ENCODE data around the gene OSMR.

The OSMR gene

DNA sequence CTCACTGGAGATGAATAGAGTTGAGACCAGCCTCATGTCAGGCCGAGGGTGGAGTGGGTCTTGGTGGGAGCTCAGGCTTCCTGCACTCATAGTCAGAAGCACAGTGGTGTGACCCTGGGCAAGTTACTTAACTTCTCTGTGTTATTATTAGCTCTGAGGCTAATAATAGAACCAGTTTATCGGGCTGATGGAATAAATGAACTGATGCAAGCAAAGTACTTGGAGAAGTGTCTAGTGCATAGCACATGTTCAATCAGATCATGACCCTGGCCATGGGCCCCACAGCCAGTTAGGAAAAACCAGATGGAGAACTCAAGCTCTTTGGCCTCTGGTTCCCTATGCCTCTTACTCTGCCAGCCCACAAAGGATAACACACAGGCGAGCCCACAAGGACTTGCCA lies 45.3 kb upstream of the OSMR start:
- no peak overlapping the region for H3K4me3 ChIP-seq (ENCODE audit: low read depth, low read length)
- H3K4me1 ChIP-seq = no peaks in the 10 kb centered on the region
- H2AFZ ChIP-seq = no peak overlapping the region
- no peaks in the 10 kb centered on the region for H3K27me3 ChIP-seq (ENCODE audit: control insufficient read depth, insufficient read depth, low read length)
- no peaks in the 10 kb centered on the region for H3K36me3 ChIP-seq (ENCODE audit: control insufficient read depth, insufficient read depth, low read length)
- TF ChIP-seq, protein P1, sequence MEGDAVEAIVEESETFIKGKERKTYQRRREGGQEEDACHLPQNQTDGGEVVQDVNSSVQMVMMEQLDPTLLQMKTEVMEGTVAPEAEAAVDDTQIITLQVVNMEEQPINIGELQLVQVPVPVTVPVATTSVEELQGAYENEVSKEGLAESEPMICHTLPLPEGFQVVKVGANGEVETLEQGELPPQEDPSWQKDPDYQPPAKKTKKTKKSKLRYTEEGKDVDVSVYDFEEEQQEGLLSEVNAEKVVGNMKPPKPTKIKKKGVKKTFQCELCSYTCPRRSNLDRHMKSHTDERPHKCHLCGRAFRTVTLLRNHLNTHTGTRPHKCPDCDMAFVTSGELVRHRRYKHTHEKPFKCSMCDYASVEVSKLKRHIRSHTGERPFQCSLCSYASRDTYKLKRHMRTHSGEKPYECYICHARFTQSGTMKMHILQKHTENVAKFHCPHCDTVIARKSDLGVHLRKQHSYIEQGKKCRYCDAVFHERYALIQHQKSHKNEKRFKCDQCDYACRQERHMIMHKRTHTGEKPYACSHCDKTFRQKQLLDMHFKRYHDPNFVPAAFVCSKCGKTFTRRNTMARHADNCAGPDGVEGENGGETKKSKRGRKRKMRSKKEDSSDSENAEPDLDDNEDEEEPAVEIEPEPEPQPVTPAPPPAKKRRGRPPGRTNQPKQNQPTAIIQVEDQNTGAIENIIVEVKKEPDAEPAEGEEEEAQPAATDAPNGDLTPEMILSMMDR (IDR thresholded peaks at IDR 0.05) = no peak
- no peak overlapping the region for H3K4me2 ChIP-seq (ENCODE audit: low read length)
- H3K79me2 ChIP-seq = no peaks in the 10 kb centered on the region
- H3K9me3 ChIP-seq (ENCODE audit: control insufficient read depth, low read length) = no peaks in the 10 kb centered on the region
- H3K9ac ChIP-seq = no peak overlapping the region
- H3K27ac ChIP-seq = no peak overlapping the region

DNA sequence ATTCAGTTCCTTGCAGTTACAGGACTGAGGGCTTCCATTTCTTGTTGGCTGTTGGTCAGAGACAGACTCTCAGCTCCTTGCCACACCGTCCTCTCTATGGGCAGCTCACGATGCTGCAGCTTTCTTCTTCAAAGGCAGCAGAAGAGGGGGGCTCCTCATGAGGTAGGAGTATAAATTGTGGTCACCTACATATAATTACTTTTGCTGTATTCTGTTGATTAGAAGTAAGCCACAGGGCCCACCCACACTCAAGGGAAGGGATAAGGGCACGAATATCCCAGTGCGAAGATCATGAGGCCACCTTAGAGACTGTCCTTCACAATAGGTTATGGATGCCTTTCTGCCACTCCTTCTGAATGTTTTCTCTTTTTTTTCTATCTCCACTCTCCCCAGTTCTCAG lies 43.7 kb upstream of the OSMR start:
- H2AFZ ChIP-seq = no peak overlapping the region
- H3K9me3 ChIP-seq (ENCODE audit: control insufficient read depth, low read length) = no peaks in the 10 kb centered on the region
- H3K27ac ChIP-seq = no peak overlapping the region
- H3K79me2 ChIP-seq = no peaks in the 10 kb centered on the region
- no peaks in the 10 kb centered on the region for H3K4me1 ChIP-seq
- no peak overlapping the region for H3K4me3 ChIP-seq (ENCODE audit: low read depth, low read length)
- H3K27me3 ChIP-seq (ENCODE audit: control insufficient read depth, insufficient read depth, low read length) = no peaks in the 10 kb centered on the region
- H3K4me2 ChIP-seq (ENCODE audit: low read length) = no peak overlapping the region
- no peaks in the 10 kb centered on the region for H3K36me3 ChIP-seq (ENCODE audit: control insufficient read depth, insufficient read depth, low read length)
- TF ChIP-seq, protein P1 (IDR thresholded peaks at IDR 0.05) = no peak
- no peak overlapping the region for H3K9ac ChIP-seq

DNA sequence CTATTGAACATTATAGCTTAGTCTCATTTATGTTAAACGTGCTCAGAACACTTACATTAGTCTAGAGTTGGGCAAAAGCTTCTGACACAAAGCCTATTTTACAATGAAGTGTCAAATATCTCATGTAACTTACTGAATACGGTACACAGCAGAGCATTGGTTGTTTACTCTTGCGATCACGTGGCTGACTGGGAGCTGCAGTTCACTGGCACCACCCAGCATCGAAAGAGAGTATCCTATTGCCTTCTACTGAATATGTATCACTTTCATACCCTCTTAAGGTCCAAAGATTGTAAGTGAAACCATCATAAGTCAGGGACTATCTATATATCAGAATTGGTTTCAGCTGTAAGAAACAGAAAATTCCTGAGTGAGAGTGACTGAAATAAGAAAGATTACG lies 42.6 kb upstream of the OSMR start:
- no peaks in the 10 kb centered on the region for H3K9me3 ChIP-seq (ENCODE audit: control insufficient read depth, low read length)
- H3K4me3 ChIP-seq (ENCODE audit: low read depth, low read length) = no peak overlapping the region
- no peaks in the 10 kb centered on the region for H3K79me2 ChIP-seq
- no peak overlapping the region for H3K9ac ChIP-seq
- TF ChIP-seq, protein P1 (IDR thresholded peaks at IDR 0.05) = no peak
- no peaks in the 10 kb centered on the region for H3K27me3 ChIP-seq (ENCODE audit: control insufficient read depth, insufficient read depth, low read length)
- H3K27ac ChIP-seq = no peak overlapping the region
- H3K4me2 ChIP-seq (ENCODE audit: low read length) = no peak overlapping the region
- no peak overlapping the region for H2AFZ ChIP-seq
- H3K4me1 ChIP-seq = no peaks in the 10 kb centered on the region
- H3K36me3 ChIP-seq (ENCODE audit: control insufficient read depth, insufficient read depth, low read length) = no peaks in the 10 kb centered on the region

DNA sequence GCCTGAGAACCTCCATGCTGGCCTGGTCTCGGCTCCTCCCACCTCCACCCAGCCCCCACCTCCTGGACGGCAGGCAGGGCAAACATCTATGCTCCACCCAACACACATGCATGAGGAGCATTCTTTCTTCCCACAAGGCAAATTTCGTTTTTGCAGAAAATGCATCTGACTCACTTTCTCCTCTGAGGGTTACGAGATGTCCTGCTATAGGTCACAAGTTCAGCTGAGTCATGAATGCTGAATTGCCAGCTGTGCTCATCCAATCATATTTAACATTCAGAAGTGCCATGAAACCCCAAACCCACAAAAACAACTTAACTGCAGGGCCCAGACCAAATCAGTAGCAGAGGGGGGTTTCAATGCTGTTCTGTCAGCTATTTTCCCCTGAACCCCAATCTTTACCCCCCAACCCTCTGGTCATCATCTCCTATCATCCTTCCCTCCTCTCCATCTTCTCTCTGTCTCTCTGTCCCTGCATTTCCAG lies 39.0 kb upstream of the OSMR start:
- no peak overlapping the region for H3K4me3 ChIP-seq (ENCODE audit: low read depth, low read length)
- no peaks in the 10 kb centered on the region for H3K9me3 ChIP-seq (ENCODE audit: control insufficient read depth, low read length)
- no peaks in the 10 kb centered on the region for H3K4me1 ChIP-seq
- no peaks in the 10 kb centered on the region for H3K36me3 ChIP-seq (ENCODE audit: control insufficient read depth, insufficient read depth, low read length)
- no peaks in the 10 kb centered on the region for H3K27me3 ChIP-seq (ENCODE audit: control insufficient read depth, insufficient read depth, low read length)
- H3K79me2 ChIP-seq = no peaks in the 10 kb centered on the region
- H3K4me2 ChIP-seq (ENCODE audit: low read length) = no peak overlapping the region
- no peak overlapping the region for H2AFZ ChIP-seq
- TF ChIP-seq, protein P1 (IDR thresholded peaks at IDR 0.05) = no peak
- no peak overlapping the region for H3K9ac ChIP-seq
- H3K27ac ChIP-seq = peak overlapping the region; percentile 17
